Fibroblast of lung (primary cell): ENCODE measurements around the gene MID1. TPM values are rescaled to one million over a fixed set of nuclear protein-coding genes. Genes with fewer than 3 reads are reported as not detected.

Experiments used
- DNase-seq, 2 donors: peaks; one replicate each; pipeline versions ENCODE4 v3.0.0 to v3.0.0-alpha.2; 2010; ENCODE audit warnings: low read depth in 2 of 2
- H2AFZ ChIP-seq: 2 replicates; pipeline ENCODE4 v1.5.1; 2012; ENCODE audit warnings: low read length, control low read depth, inconsistent platforms
- H3K27ac ChIP-seq: 2 replicates; pipeline ENCODE4 v1.5.1; 2011; ENCODE audit warnings: low read length, control low read depth; ENCODE audit not compliant: insufficient read depth
- H3K27me3 ChIP-seq: 2 replicates; pipeline ENCODE4 v1.5.1; 2011; ENCODE audit warnings: mild to moderate bottlenecking, low read length; ENCODE audit not compliant: control insufficient read depth, insufficient read depth
- H3K36me3 ChIP-seq: 2 replicates; pipeline ENCODE4 v1.5.1; 2011; ENCODE audit warnings: low read length; ENCODE audit not compliant: control insufficient read depth, insufficient read depth
- H3K4me1 ChIP-seq: 2 replicates; pipeline ENCODE4 v1.5.1; 2011; ENCODE audit warnings: low read length; ENCODE audit not compliant: control insufficient read depth, insufficient read depth; ENCODE audit errors: extremely low read depth
- H3K4me2 ChIP-seq: 2 replicates; pipeline ENCODE4 v1.5.1; 2011; ENCODE audit warnings: low read length, control low read depth; ENCODE audit not compliant: insufficient read depth; ENCODE audit errors: extremely low read depth
- H3K4me3 ChIP-seq, 4 experiments: fragments of 200-600 bp in 1 of 4; sonication (generic) in 1 of 4; replicated peaks in 1 of 4; 2 replicates each; pipeline ENCODE4 v1.5.1; 2011 to 2016; ENCODE audit warnings: low read length in 4 of 4, low read depth in 3 of 4, mild to moderate bottlenecking in 3 of 4, control low read depth in 2 of 4, inconsistent platforms in 1 of 4, mixed read lengths in 1 of 4; ENCODE audit not compliant: insufficient read depth in 1 of 4; ENCODE audit errors: control extremely low read depth in 1 of 4
- H3K79me2 ChIP-seq: 2 replicates; pipeline ENCODE4 v1.5.1; 2012; ENCODE audit warnings: mild to moderate bottlenecking, low read length, inconsistent platforms; ENCODE audit not compliant: control insufficient read depth, insufficient read depth
- H3K9ac ChIP-seq: 2 replicates; pipeline ENCODE4 v1.5.1; 2011; ENCODE audit warnings: mild to moderate bottlenecking, low read length, control low read depth; ENCODE audit not compliant: insufficient read depth
- H3K9me3 ChIP-seq: 2 replicates; pipeline ENCODE4 v1.5.1; 2012; ENCODE audit warnings: low read depth, low read length; ENCODE audit not compliant: control insufficient read depth, insufficient read depth
- H4K20me1 ChIP-seq: 2 replicates; pipeline ENCODE4 v1.5.1; 2011; ENCODE audit warnings: low read length; ENCODE audit not compliant: control insufficient read depth, insufficient read depth; ENCODE audit errors: extremely low read depth
- EZH2 ChIP-seq: IDR thresholded peaks from 2 replicates; pipeline ENCODE4 v1.5.1; 2012; ENCODE audit warnings: low read length, control low read depth, mild to moderate bottlenecking; ENCODE audit errors: missing control alignments
- polyA plus RNA-seq, 2 donors: library from polyadenylated mRNA; depleted of rRNA in 1 of 2; stranded (reverse) in 1 of 2; unstranded in 1 of 2; fragments of >200 nt; gene quantifications; 2 replicates each; pipeline ENCODE4 v1.2.1, GENCODE V29; 2011 to 2012; ENCODE audit warnings: missing spikeins in 1 of 2
- total RNA-seq: library from RNA; depleted of rRNA; stranded (reverse); fragments of >200 nt; gene quantifications from 2 replicates; pipeline ENCODE4 v1.2.1, GENCODE V29; 2014
- TF ChIP-seq, protein P1 (sequence below), 2 donors: IDR thresholded peaks in 1 of 2; conservative IDR thresholded peaks in 1 of 2; 1 replicate in 1 of 2; 2 replicates in 1 of 2; pipeline ENCODE4 v1.5.1; 2011 to 2012; ENCODE audit warnings: low read length in 2 of 2, control low read depth in 1 of 2, inconsistent platforms in 1 of 2, low read depth in 1 of 2, mild to moderate bottlenecking in 1 of 2

Gene MID1
- total and polyA plus RNA-seq, 2 donors (not counting 1 experiment from before 2014, with no cell fraction given) = 20.3 to 27.7 TPM

DNA sequence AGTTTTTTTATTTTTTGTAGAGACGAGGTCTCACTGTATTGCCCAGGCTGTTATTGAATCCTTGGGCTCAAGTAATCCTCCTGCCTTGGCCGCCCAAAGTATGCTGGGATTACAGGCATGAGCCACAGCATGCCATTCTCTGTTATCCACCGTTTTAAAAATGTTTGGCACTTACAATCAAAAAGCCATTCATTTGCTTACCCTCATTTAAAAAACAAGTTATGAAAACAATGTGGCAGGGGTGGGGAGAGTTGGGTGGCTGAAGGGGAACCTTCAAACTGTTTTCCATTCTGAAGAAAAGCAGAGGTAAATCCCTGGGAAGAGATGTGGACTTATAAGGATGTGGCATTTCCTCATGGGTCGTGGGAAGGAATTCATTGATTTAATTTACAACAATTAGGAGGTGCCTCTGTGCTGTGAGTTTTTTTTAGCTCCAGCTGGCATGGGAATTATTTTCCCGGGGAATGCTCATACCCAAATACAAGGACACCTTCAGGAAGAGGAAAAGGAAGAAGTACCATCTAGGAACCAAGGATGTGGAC is 103.5 kb downstream of the MID1 start:
- H2AFZ ChIP-seq = no peak overlapping the region
- H3K36me3 ChIP-seq = no peaks in the 10 kb centered on the region
- no peak overlapping the region for H3K4me2 ChIP-seq
- TF ChIP-seq, protein P1, sequence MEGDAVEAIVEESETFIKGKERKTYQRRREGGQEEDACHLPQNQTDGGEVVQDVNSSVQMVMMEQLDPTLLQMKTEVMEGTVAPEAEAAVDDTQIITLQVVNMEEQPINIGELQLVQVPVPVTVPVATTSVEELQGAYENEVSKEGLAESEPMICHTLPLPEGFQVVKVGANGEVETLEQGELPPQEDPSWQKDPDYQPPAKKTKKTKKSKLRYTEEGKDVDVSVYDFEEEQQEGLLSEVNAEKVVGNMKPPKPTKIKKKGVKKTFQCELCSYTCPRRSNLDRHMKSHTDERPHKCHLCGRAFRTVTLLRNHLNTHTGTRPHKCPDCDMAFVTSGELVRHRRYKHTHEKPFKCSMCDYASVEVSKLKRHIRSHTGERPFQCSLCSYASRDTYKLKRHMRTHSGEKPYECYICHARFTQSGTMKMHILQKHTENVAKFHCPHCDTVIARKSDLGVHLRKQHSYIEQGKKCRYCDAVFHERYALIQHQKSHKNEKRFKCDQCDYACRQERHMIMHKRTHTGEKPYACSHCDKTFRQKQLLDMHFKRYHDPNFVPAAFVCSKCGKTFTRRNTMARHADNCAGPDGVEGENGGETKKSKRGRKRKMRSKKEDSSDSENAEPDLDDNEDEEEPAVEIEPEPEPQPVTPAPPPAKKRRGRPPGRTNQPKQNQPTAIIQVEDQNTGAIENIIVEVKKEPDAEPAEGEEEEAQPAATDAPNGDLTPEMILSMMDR (conservative IDR thresholded peaks at IDR 0.05 in 1 of 2, IDR thresholded peaks at IDR 0.05 in 1 of 2; ENCODE audit: low read depth in 1 of 2, low read length in 2 of 2) = no peak
- TF ChIP-seq EZH2 = no peak
- H3K27ac ChIP-seq = no peak overlapping the region
- DNase-seq = no peak
- no peak overlapping the region for H3K4me3 ChIP-seq
- H3K79me2 ChIP-seq = no peaks in the 10 kb centered on the region
- no peaks in the 10 kb centered on the region for H3K27me3 ChIP-seq
- H3K4me1 ChIP-seq = peaks cover 2% of the 10 kb centered on the region
- no peaks in the 10 kb centered on the region for H4K20me1 ChIP-seq
- H3K9me3 ChIP-seq = no peaks in the 10 kb centered on the region
- no peak overlapping the region for H3K9ac ChIP-seq

DNA sequence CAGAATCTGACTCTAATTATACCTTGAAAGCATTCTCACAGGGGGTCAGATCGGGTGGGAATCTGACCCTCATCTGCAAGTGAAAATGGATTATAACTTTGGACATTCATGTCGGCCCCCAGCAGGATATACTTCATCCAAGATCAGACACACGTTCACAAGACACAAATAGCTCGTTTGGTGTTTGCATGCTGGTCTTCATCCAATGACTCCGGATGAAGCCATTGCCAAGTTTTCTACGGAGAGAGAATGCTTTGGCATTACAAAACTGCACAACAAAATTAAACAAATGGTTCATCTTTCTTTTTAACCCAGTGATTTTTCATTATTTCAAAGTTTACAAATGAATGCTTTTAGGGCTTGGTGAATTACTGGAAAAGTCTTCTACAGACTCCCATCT is 105.5 kb downstream of the MID1 start:
- Histone ChIP-seq H2AFZ (no peak overlapping the region), H3K36me3 (no peaks in the 10 kb centered on the region), H3K27me3 (no peaks in the 10 kb centered on the region), H3K27ac (no peak overlapping the region), H3K9me3 (no peaks in the 10 kb centered on the region), H3K4me3 (no peak overlapping the region), H3K9ac (no peak overlapping the region), H3K79me2 (no peaks in the 10 kb centered on the region), H3K4me1 (peaks cover 2% of the 10 kb centered on the region), H3K4me2 (no peak overlapping the region), H4K20me1 (no peaks in the 10 kb centered on the region)
- peak; percentile 55 for DNase-seq
- no peak for TF ChIP-seq EZH2
- TF ChIP-seq, protein P1 (conservative IDR thresholded peaks at IDR 0.05 in 1 of 2, IDR thresholded peaks at IDR 0.05 in 1 of 2; ENCODE audit: low read depth in 1 of 2, low read length in 2 of 2) = no peak

DNA sequence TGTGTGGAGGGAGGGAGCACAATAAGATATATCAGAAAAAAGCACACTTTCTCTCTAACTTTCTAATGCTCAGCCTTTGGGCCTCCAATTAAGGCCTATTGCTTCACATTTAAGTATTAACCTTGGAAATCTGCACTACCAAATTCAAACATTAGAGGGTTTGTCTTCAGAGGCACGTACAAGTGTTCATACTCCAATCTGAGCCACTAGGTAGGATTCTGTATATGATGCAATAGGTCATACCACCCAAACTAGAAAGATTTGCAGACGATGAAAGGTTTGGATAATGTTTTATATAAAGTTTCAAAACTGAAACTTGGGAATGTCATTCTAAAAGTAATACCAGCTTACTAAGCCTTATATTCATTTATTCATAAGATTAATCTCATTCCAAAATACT is 106.4 kb downstream of the MID1 start:
- no peak overlapping the region for H3K9ac ChIP-seq
- H3K27ac ChIP-seq = no peak overlapping the region
- DNase-seq = no peak
- H3K4me2 ChIP-seq = no peak overlapping the region
- no peak overlapping the region for H3K4me3 ChIP-seq
- TF ChIP-seq, protein P1 (conservative IDR thresholded peaks at IDR 0.05 in 1 of 2, IDR thresholded peaks at IDR 0.05 in 1 of 2; ENCODE audit: low read depth in 1 of 2, low read length in 2 of 2) = no peak
- TF ChIP-seq EZH2 = no peak
- no peaks in the 10 kb centered on the region for H3K79me2 ChIP-seq
- no peaks in the 10 kb centered on the region for H3K36me3 ChIP-seq
- H3K27me3 ChIP-seq = no peaks in the 10 kb centered on the region
- H2AFZ ChIP-seq = no peak overlapping the region
- H4K20me1 ChIP-seq = no peaks in the 10 kb centered on the region
- no peaks in the 10 kb centered on the region for H3K9me3 ChIP-seq
- no peaks in the 10 kb centered on the region for H3K4me1 ChIP-seq
